HG03139 (cell line): Measurements from ENCODE around the gene KLRC1.
"Not testable (repeated sequence)": the region's sequence is repeated elsewhere in the genome, so short reads cannot be mapped to it uniquely, and the experiment has no call there.

ENCODE experiments used
- ATAC-seq: cut with Tn5 transposase; IDR thresholded peaks from one replicate; pipeline ENCODE4 v1.9.1; 2021; ENCODE audit not compliant: unreplicated experiment

KLRC1 gene

DNA sequence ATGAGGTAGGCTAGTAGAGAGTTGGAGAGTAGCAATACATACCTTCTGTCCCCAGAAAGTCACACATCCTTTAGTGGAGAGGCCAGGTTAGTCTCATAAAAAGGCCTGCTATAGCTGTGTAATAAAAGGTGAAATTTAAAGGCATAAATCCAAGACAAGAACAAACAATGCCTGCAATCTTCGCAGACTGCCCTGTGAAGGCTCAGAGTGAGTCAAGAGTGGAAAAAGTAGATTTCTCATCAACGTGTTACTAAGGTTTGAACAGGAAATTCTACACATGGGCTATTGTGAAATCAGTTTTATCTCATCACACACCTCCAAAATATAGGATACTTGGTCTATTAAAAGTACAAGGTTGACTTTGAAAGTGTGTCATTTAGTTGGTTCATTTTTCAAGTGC is at the start of gene KLRC1:
KLRC1 (minus strand) TSS at position 222 of the 400 bp plus-strand sequence. CDS start 2,221 bp downstream, outside the sequence.
- no peak for ATAC-seq

- ATAC-seq: no peak
Measured at GRCh38 chr12:10501030-10501429, 47.9 kb upstream of the KLRC1 start.

DNA sequence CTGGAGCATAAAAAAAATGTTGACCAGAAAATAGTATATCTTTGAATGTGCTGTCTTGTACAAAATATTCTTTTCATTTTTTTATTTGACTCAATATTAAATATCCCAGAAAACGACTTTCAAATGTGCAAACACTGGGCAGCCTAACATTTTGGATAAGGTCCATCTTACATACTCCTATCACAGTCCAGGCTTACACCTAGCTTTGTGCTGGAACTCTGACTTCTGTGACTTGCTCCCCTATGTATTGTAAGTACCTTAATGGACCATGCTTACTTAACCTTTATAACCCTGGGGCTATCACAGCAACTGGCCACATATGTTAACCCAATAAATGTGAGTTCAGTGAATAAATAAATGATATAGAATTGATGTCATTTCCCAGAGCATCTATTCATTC is 44.9 kb upstream of the KLRC1 start:
- no peak for ATAC-seq

GRCh38 chr12:10497602-10498001 is 44.4 kb upstream of the KLRC1 start:
- no peak for ATAC-seq

DNA sequence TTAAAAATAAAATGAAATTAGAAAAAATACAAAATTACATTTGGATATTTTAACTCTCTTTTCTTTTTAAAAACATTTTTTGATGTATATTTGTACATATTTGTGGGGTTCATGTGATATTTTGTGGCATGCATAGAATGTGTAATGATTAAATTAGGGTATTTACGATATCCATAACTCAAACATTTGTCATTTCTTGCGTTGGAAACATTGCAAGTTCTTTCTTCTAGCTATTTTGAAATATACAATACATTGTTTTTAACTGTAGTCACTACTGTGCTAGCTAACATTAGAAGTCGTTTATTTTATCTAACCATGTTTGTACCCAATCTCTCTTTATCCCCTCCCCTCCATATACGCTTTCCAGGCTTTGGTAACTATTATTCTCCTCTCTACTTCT is 38.6 kb upstream of the KLRC1 start:
- ATAC-seq: no peak

GRCh38 chr12:10487328-10487727 is 34.2 kb upstream of the KLRC1 start:
- ATAC-seq: not testable (repeated sequence)

DNA sequence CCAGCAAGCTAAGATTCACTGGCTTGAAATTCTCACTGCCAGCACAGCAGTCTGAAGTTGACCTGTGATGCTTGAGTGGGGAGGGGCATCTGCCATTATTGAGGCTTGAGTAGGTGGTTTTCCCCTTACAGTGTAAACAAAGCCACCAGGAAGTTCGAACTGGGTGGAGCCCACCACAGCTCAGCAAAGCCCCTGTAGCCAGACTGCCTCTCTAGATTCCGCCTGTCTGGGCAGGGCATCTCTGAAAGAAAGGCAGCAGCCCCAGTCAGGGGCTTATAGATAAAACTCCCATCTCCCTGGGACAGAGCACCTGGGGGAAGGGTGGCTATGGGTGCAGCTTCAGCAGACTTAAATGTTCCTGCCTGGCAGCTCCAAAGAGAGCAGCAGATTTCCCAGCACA is 28.7 kb upstream of the KLRC1 start:
- ATAC-seq: not testable (repeated sequence)

DNA sequence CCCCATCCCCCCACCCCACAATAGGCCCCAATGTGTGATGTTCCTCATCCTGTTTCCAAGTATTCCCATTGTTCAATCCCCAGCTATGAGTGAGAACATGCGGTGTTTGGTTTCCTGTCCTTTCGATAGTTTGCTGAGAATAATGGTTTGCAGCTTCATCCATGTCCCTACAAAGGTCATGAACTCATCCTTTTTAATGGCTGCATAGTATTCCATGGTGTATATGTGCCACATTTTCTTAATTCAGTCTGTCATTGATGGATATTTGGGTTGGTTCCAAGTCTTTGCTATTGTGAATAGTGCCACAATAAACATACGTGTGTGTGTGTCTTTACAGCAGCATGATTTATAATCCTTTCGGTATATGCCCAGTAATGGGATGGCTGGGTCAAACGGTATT is 19.6 kb upstream of the KLRC1 start:
- not testable (repeated sequence) for ATAC-seq

- no peak for ATAC-seq
Measured at GRCh38 chr12:10469701-10470100, 16.5 kb upstream of the KLRC1 start.

DNA sequence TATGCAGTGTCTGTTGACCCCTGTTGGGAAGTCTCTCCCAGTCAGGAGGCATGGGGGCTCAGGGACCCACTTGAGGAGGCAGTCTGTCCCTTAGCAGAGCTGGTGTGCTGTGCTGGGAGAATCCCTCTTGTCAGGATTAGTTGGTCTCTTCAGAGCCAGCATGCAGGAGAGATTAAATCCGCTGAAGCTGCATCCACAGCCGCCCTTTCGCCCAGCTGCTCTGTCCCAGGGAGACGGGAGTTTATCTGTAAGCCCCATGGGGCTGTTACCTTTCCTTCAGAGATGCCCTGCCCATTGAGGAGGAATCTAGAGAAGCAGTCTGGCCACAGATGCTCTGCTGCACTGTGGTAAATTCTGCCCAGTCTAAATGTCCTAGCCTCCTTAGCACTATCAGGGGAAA is 13.1 kb upstream of the KLRC1 start:
- ATAC-seq: no peak

DNA sequence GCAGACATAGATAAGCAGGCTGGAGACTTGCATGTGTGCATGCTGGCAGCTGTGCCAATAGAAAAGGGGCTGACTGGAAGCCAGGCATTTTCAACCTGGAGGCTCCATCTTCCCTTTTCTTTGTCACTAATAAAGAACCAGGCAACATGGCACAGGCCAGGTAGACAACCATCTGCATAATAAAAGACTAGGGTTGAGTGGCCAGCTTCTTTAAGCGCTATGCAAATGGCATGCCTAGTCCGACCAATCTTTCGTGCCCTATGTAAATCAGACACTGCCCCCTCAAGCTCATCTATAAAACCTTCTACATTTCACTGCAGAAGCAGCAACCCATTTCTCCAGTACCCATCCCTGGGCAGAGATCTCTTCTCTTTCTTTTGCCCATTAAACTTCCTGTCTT is 4.6 kb upstream of the KLRC1 start:
- no peak for ATAC-seq

- ATAC-seq: no peak
Measured at GRCh38 chr12:10456856-10457255, 3.7 kb upstream of the KLRC1 start.

GRCh38 chr12:10455766-10456165 is 2.6 kb upstream of the KLRC1 start:
- ATAC-seq: no peak

DNA sequence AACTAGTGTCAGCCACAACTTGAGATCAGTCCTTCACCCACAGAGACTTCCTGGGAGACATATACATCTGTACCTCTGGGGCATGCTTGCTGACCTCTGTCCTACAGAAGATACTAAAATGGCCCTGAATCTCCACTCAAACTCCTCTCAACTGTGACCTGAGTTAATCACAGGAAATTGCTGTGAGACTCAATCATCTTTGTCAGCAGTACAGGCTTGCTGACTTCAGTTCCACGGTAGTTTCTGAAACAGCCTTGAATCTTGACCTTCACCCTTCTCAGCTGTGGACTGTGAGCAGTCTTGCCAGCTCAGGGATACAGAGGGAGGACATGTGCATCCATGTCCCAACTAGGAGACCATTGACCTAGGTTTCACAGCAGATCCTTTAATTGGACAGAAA is 1.4 kb upstream of the KLRC1 start:
- no peak for ATAC-seq

DNA sequence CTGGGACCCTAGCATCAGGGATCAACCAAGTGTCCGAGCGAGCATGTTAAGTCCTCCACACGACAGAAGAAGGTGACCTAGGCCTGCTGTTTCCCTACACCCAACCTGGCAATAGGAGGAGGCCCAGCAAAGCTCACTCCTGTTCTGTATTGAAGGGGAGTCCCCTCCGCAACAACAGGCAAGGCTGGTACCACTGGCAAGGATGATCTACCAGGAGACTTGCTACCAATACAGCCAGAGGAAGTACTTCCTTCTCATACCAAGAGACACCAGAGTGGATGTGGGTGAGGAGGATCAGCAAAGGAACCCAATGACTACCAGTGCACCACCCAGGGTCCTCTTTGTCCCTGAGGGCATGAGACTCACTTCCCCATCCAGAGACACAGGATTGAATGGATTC is 4.9 kb downstream of the KLRC1 start:
- ATAC-seq: no peak

GRCh38 chr12:10446052-10446451 is 7.1 kb downstream of the KLRC1 start:
- not testable (repeated sequence) for ATAC-seq

DNA sequence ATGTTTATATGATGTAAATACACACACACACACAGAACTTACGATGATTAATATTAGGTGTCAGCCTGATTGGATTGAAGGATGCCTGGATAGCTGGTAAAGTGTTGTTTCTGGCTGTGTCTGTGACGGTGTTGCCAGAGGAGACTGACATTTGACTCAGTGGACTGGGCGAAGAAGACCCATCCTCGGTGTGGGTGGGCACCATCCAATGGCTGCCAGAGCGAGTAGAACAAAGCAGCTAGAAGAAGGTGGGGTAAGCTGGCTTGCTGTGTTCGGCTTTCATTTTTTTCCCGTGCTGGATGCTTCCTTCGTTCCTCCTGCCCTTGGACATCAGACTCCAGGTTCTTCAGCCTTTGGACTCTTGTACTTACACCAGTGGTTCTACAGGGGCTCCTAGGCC is 12.0 kb downstream of the KLRC1 start:
- not testable (repeated sequence) for ATAC-seq

DNA sequence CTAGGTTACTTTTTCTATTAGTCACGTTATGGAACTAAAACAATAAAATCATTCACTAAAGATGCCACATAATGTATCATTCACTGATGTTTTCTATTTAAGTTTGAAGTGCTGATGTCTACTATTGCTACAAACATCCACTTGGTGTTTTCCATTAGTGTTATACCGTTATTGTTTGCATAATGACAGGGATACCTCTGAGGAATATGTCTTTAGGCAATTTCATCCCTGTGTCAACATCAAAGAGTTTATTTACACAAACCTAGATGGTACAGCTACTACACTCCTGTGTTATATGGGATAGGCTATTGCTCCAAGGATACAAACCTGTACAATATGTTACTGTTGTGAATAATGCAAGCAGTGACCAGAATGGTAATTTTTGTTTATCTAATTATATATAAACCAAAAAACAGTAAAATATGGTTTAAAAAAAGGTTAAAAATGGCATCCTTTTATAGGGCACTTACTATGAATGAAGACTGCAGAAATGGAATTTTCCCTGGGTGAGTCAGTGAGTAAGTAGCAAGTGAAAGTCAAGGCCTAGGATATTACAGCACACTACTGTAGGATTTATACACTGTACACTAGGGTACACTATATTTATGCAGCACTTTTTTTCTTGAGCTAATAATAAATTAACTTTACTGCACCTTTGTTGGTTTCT is 13.4 kb downstream of the KLRC1 start:
- not testable (repeated sequence) for ATAC-seq

- not testable (repeated sequence) for ATAC-seq
Measured at GRCh38 chr12:10437601-10438000, 15.6 kb downstream of the KLRC1 start.

DNA sequence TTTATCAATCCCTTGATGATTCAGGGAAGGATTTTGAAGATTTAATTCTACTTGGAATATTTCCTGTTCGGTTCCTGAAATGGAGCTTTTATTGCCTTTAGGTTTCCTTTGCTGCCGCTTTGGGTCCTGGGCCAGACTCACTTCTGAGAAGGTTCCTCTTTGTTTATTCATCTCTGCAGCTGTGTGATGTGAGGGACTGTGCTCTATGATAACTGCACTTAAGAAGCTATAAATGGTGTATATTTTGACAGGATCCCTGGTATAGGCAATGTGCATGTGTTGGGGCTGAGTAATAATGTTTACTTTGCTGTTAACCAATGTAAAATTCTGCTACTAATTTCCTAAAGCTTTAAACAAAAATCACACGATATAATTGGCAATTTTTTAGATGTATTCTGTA is 17.4 kb downstream of the KLRC1 start, which contains the start of gene KLRC2:
KLRC2 (minus strand) TSS at position 195 of the 400 bp plus-strand sequence; CDS start at position 171, 24 bp downstream.
- ATAC-seq: not testable (repeated sequence)

DNA sequence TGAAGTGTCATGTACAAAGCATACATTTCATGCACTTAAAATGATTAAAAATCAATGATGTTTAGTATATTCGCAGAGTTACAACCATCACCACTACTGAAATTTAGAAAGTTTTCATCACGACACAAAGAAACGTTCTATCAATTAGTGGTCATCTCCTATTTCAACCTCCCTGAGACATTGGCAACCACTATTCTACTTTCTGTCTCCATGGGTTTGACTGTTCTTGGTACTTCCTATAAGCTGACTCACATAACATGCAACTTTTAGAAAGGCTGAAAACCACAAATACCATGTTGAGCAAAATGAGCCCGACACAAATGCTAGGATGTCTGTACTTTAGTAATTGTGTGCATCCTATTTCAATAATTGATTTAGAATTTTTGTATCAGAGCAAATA is 22.6 kb downstream of the KLRC1 start:
- ATAC-seq: not testable (repeated sequence)

DNA sequence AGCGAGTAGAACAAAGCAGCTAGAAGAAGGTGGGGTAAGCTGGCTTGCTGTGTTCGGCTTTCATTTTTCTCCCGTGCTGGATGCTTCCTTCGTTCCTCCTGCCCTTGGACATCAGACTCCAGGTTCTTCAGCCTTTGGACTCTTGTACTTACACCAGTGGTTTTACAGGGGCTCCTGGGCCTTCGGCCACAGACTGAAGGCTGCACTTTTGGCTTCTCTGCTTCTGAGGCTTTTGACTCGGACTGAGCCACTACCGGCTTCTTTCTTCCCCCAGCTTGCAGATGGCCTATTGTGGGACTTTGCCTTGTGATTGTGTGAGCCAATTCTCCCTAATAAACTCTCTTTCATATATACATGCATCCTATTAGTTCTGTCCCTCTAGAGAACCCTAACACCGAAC is 27.2 kb downstream of the KLRC1 start:
- not testable (repeated sequence) for ATAC-seq
